WTC11 (cell line): ENCODE measurements around the gene CCDC191. TPM values are rescaled to one million over a fixed set of nuclear protein-coding genes. Genes with fewer than 3 reads are reported as not detected.

ENCODE experiments used
- ATAC-seq: fragments of 200-7000 bp; cut with Tn5 transposase; 2 replicates; pipeline ENCODE4 v1.10.0; 2021; ENCODE audit warnings: mild to moderate bottlenecking, moderate library complexity
- CTCF ChIA-PET: fragments of 300-600 bp; sonication (Branson Sonifier 250); formaldehyde crosslinking; loops from one replicate; lab custom pipeline; 2021; ENCODE audit warnings: antibody characterized with exemption; lab: Charles Lee
- POLR2A ChIA-PET: fragments of 350-600 bp; sonication (Branson Sonifier 250); formaldehyde crosslinking; loops from one replicate; lab custom pipeline; 2021; ENCODE audit warnings: antibody characterized with exemption; lab: Charles Lee
- DNase-seq: peaks from one replicate; pipeline ENCODE4 v3.0.0; 2021; ENCODE audit warnings: low spot score
- H3K27ac Mint-ChIP-seq: 2 replicates; pipeline ENCODE4 v1.8.0; 2021; ENCODE audit warnings: mixed read lengths
- H3K27me3 Mint-ChIP-seq: 2 replicates; pipeline ENCODE4 v1.8.0; 2021; ENCODE audit warnings: low read depth, mild to moderate bottlenecking, moderate library complexity, mixed read lengths
- H3K36me3 Mint-ChIP-seq: 2 replicates; pipeline ENCODE4 v1.8.0; 2021; ENCODE audit warnings: mixed read lengths
- H3K4me1 Mint-ChIP-seq: 2 replicates; pipeline ENCODE4 v1.8.0; 2022; ENCODE audit warnings: mixed read lengths
- H3K4me3 Mint-ChIP-seq: 2 replicates; pipeline ENCODE4 v1.8.0; 2021; ENCODE audit warnings: mild to moderate bottlenecking, moderate library complexity, mixed read lengths
- H3K9me3 Mint-ChIP-seq: 2 replicates; pipeline ENCODE4 v1.8.0; 2021; ENCODE audit warnings: mixed read lengths
- CREB1 ChIP-seq: sonication (generic); formaldehyde crosslinking; IDR thresholded peaks from 2 replicates; pipeline ENCODE4 v1.8.0; 2023; ENCODE audit warnings: mild to moderate bottlenecking, missing genetic modification reagents
- ELF4 ChIP-seq: sonication (generic); formaldehyde crosslinking; IDR thresholded peaks from 2 replicates; pipeline ENCODE4 v1.8.1; 2022; ENCODE audit warnings: low read depth, mild to moderate bottlenecking, moderate library complexity, missing genetic modification reagents
- ERG ChIP-seq: fragments of 250-450 bp; sonication (Bioruptor Pico); IDR thresholded peaks from 2 replicates; pipeline ENCODE4 v1.8.0; 2021; ENCODE audit warnings: mild to moderate bottlenecking
- ESRRA ChIP-seq: sonication (generic); formaldehyde crosslinking; IDR thresholded peaks from 2 replicates; pipeline ENCODE4 v1.8.1; 2022; ENCODE audit warnings: mild to moderate bottlenecking, missing genetic modification reagents, borderline replicate concordance
- FOXK1 ChIP-seq: sonication (generic); formaldehyde crosslinking; IDR thresholded peaks from 2 replicates; pipeline ENCODE4 v1.8.0; 2022; ENCODE audit warnings: mild to moderate bottlenecking, moderate library complexity, missing genetic modification reagents
- JUN ChIP-seq: sonication (generic); formaldehyde crosslinking; IDR thresholded peaks from 2 replicates; pipeline ENCODE4 v1.8.0; 2023; ENCODE audit warnings: mild to moderate bottlenecking, missing genetic modification reagents
- MAX ChIP-seq: sonication (generic); formaldehyde crosslinking; IDR thresholded peaks from 2 replicates; pipeline ENCODE4 v1.8.0; 2022; ENCODE audit warnings: mild to moderate bottlenecking, missing genetic modification reagents
- NFATC4 ChIP-seq: fragments of 250-450 bp; sonication (Bioruptor Pico); IDR thresholded peaks from 2 replicates; pipeline ENCODE4 v1.9.0; 2021; ENCODE audit warnings: mild to moderate bottlenecking
- NR3C1 ChIP-seq: sonication (generic); formaldehyde crosslinking; conservative IDR thresholded peaks from 2 replicates; pipeline ENCODE4 v1.8.1; 2023; ENCODE audit warnings: low read depth, mild to moderate bottlenecking, missing genetic modification reagents
- PREB ChIP-seq: sonication (generic); formaldehyde crosslinking; IDR thresholded peaks from 2 replicates; pipeline ENCODE4 v1.8.1; 2022; ENCODE audit warnings: mild to moderate bottlenecking, missing genetic modification reagents, moderate library complexity, borderline replicate concordance
- RELA ChIP-seq: sonication (generic); formaldehyde crosslinking; IDR thresholded peaks from 2 replicates; pipeline ENCODE4 v1.8.1; 2022; ENCODE audit warnings: missing genetic modification reagents, mild to moderate bottlenecking, borderline replicate concordance
- SMAD3 ChIP-seq: sonication (generic); formaldehyde crosslinking; IDR thresholded peaks from 2 replicates; pipeline ENCODE4 v1.8.0; 2022; ENCODE audit warnings: missing genetic modification reagents, mild to moderate bottlenecking, borderline replicate concordance
- SP1 ChIP-seq: sonication (generic); formaldehyde crosslinking; conservative IDR thresholded peaks from 2 replicates; pipeline ENCODE4 v1.8.1; 2022; ENCODE audit warnings: missing genetic modification reagents
- TCF7 ChIP-seq: sonication (generic); formaldehyde crosslinking; IDR thresholded peaks from 2 replicates; pipeline ENCODE4 v1.8.0; 2022; ENCODE audit warnings: mild to moderate bottlenecking, low read depth, missing genetic modification reagents, moderate library complexity
- ZBTB21 ChIP-seq: sonication (generic); formaldehyde crosslinking; IDR thresholded peaks from 2 replicates; pipeline ENCODE4 v1.8.1; 2023; ENCODE audit warnings: mild to moderate bottlenecking, missing genetic modification reagents, borderline replicate concordance
- ZNF219 ChIP-seq: sonication (generic); formaldehyde crosslinking; IDR thresholded peaks from 2 replicates; pipeline ENCODE4 v1.8.0; 2023; ENCODE audit warnings: missing genetic modification reagents, mild to moderate bottlenecking, borderline replicate concordance
- ZNF532 ChIP-seq: fragments of 250-450 bp; sonication (Bioruptor Pico); IDR thresholded peaks from 2 replicates; pipeline ENCODE4 v1.9.0; 2021; ENCODE audit warnings: mild to moderate bottlenecking, borderline replicate concordance
- ZSCAN18 ChIP-seq: fragments of 250-450 bp; sonication (Bioruptor Pico); IDR thresholded peaks from 2 replicates; pipeline ENCODE4 v2.1.2; 2022; ENCODE audit warnings: mild to moderate bottlenecking, moderate library complexity
- total RNA-seq: library from RNA; stranded (reverse); gene quantifications from 3 replicates; pipeline ENCODE4 v1.2.3, GENCODE V29; 2021
- TF ChIP-seq, protein P1 (sequence below): fragments of 250-450 bp; sonication (Bioruptor Pico); IDR thresholded peaks from 2 replicates; pipeline ENCODE4 v1.9.0; 2021; ENCODE audit warnings: mild to moderate bottlenecking

CCDC191 gene
- total RNA-seq, 1 experiment from 2014 or later, result 1.6 TPM

DNA sequence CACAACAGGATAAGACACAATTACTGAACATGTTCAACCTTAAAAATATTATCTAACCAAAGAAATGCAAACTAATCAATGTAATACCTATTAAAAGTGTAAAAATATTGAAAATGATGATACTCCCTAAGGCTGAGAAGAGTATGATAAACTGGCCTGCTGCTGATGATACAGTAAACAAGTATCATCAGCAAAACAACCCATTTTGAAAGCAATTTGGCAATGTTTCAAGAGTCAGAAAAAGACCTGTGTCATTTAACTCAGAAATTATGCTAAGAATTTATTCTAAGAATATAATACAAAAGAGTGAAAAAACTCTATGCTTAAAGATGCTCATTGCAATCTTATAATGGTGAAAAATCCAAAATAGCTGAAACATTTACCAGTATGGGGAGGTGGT lies 22.1 kb downstream of the CCDC191 start (continued):
- TF ChIP-seq ZNF219 (no peak), NFATC4 (CRISPR knock-in tag) (no peak), ELF4 (no peak), ERG (CRISPR knock-in tag) (no peak), FOXK1 (CRISPR knock-in tag) (no peak), TCF7 (CRISPR knock-in tag) (no peak), PREB (CRISPR knock-in tag) (no peak)

- TF ChIP-seq ZNF532 (CRISPR knock-in tag), result no peak
- TF ChIP-seq ZBTB21, result no peak
- TF ChIP-seq, protein P1, sequence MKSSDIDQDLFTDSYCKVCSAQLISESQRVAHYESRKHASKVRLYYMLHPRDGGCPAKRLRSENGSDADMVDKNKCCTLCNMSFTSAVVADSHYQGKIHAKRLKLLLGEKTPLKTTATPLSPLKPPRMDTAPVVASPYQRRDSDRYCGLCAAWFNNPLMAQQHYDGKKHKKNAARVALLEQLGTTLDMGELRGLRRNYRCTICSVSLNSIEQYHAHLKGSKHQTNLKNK (CRISPR knock-in tag), result no peak
- no peak for TF ChIP-seq NR3C1 (CRISPR knock-in tag)
- TF ChIP-seq ERG (CRISPR knock-in tag), result no peak
- CTCF ChIA-PET, result no interaction called here
- H3K4me1 Mint-ChIP-seq, result peaks cover 14% of the 10 kb centered on the region
Measured at GRCh38 chr3:114033721-114034120, 22.6 kb downstream of the CCDC191 start.

GRCh38 chr3:114026331-114026730 lies 30.0 kb downstream of the CCDC191 start:
- no peaks in the 10 kb centered on the region for H3K9me3 Mint-ChIP-seq
- no peak for TF ChIP-seq JUN
- no peak for TF ChIP-seq CREB1 (CRISPR knock-in tag)
- no peak for TF ChIP-seq ESRRA (CRISPR knock-in tag)
- TF ChIP-seq SMAD3, result no peak
- no peak for TF ChIP-seq RELA (CRISPR knock-in tag)
- no peak for TF ChIP-seq ZSCAN18 (CRISPR knock-in tag)
- no peak for TF ChIP-seq SP1 (CRISPR knock-in tag)
- TF ChIP-seq MAX (CRISPR knock-in tag), result no peak
- H3K27ac Mint-ChIP-seq, result no peak overlapping the region
- H3K4me1 Mint-ChIP-seq, result peaks cover 15% of the 10 kb centered on the region
- ChIA-PET CTCF (no interaction called here), POLR2A (no interaction called here)
- no peaks in the 10 kb centered on the region for H3K36me3 Mint-ChIP-seq
- no peak for DNase-seq
- H3K27me3 Mint-ChIP-seq, result no peaks in the 10 kb centered on the region
- ATAC-seq, result no peak
- no peak overlapping the region for H3K4me3 Mint-ChIP-seq

More at GRCh38 chr3:114033721-114034120, 22.6 kb downstream of the CCDC191 start:
- H3K27me3 Mint-ChIP-seq, result no peaks in the 10 kb centered on the region
- POLR2A ChIA-PET, result no interaction called here
- H3K4me3 Mint-ChIP-seq, result no peak overlapping the region
- no peak overlapping the region for H3K27ac Mint-ChIP-seq
- H3K9me3 Mint-ChIP-seq, result peaks cover 3% of the 10 kb centered on the region
- DNase-seq (no peak), ATAC-seq (no peak)
- H3K36me3 Mint-ChIP-seq, result no peaks in the 10 kb centered on the region
